ENCODE data around the gene HECW1. TPM values are rescaled to one million over a fixed set of nuclear protein-coding genes. Genes with fewer than 3 reads are reported as not detected.
A peak's percentile ranks its signal among the peaks of the same experiment; 100 is the strongest.

HECW1 gene
- total and polyA plus RNA-seq, 2 of the 8 experiments (the other 6 are each of a cell fraction or from before 2014, with no cell fraction given): 2.9 to 12.7 TPM

GRCh38 chr7:43110791-43111535, 1.5 kb upstream of the HECW1 start:
- Histone ChIP-seq H2BK5ac (ENCODE audit: low read depth, low read length) (no peak overlapping the region), H2BK120ac (replicated peaks; ENCODE audit: low read depth, low read length) (no peak overlapping the region), H2AFZ (ENCODE audit: low read length) (peak overlapping the region; percentile 82; the same call in 1 of the 2 replicates), H2BK20ac (ENCODE audit: low read length) (peak overlapping the region; percentile 88; the same call in 1 of the 2 replicates), H3K79me1 (ENCODE audit: low read depth, low read length) (no peaks in the 10 kb centered on the region), H2BK12ac (ENCODE audit: low read depth, low read length) (peak overlapping the region; percentile 40; the same call in 1 of the 2 replicates), H3K56ac (replicated peaks; ENCODE audit: insufficient read length, low read depth, low read length) (no peak overlapping the region), H3K14ac (ENCODE audit: insufficient read length) (no peak overlapping the region), H3K36me3 (ENCODE audit: control insufficient read depth in 2 of 4, insufficient read depth in 4 of 4, low read length in 3 of 4) (no peaks in the 10 kb centered on the region), H3K23ac (ENCODE audit: insufficient read length) (no peak overlapping the region), H3K4me3 (ENCODE audit: extremely low read depth in 1 of 4, insufficient read depth in 2 of 4, low read depth in 3 of 4, low read length in 4 of 4) (no peak overlapping the region), H4K5ac (ENCODE audit: insufficient read length, low read depth, low read length) (no peak overlapping the region), H3K18ac (ENCODE audit: extremely low read depth, low read length) (peak overlapping the region; percentile 32; the same call in 1 of the 2 replicates), H3K23me2 (ENCODE audit: low read depth, low read length) (peaks cover 14% of the 10 kb centered on the region), H2BK15ac (ENCODE audit: low read length) (no peak overlapping the region), H2AK5ac (ENCODE audit: low read depth, low read length) (no peak overlapping the region), H3K9ac (replicated peaks in 1 of 4; ENCODE audit: extremely low read depth in 1 of 4, low read depth in 3 of 4, low read length in 3 of 4) (no peak overlapping the region), H4K20me1 (replicated peaks in 1 of 2; ENCODE audit: control insufficient read depth in 1 of 2, insufficient read depth in 2 of 2, low read length in 2 of 2) (no peaks in the 10 kb centered on the region), H3K27ac (ENCODE audit: low read depth, low read length) (no peak overlapping the region), H4K8ac (ENCODE audit: extremely low read depth, insufficient read depth, low read length) (no peak overlapping the region), H3K4ac (replicated peaks; ENCODE audit: insufficient read length, low read depth, low read length) (no peak overlapping the region), H3K4me2 (ENCODE audit: insufficient read depth in 1 of 2, low read depth in 2 of 2, low read length in 2 of 2) (no peak overlapping the region; a peak in 1 of 4 replicates), H3K79me2 (ENCODE audit: control insufficient read depth in 1 of 2, insufficient read depth in 2 of 2, low read length in 2 of 2) (peaks cover 0 to 17% of the 10 kb centered on the region in 2 experiments; a peak in 3 of 4 replicates), H4K91ac (replicated peaks; ENCODE audit: insufficient read length, low read length) (no peak overlapping the region), H3K27me3 (replicated peaks in 1 of 4; ENCODE audit: control insufficient read depth in 3 of 4, extremely low read depth in 1 of 4, insufficient read depth in 3 of 4, low read length in 3 of 4) (peaks cover 0 to 7% (median 4%) of the 10 kb centered on the region in 4 experiments; a peak in 2 of 7 replicates), H3K4me1 (replicated peaks in 1 of 4; ENCODE audit: control insufficient read depth in 3 of 4, insufficient read depth in 4 of 4, low read length in 3 of 4) (peaks cover 2 to 17% (median 6%) of the 10 kb centered on the region in 4 experiments; a peak in 6 of 7 replicates), H3K9me3 (ENCODE audit: insufficient read depth in 2 of 2, low read depth in 1 of 2, low read length in 1 of 2) (no peaks in the 10 kb centered on the region)
- ChIA-PET CTCF (ENCODE audit: partially characterized antibody) (interaction anchor here (1.0 to 2.6 kb wide), 4 partner anchors 32 to 151 kb away, joined by 3 to 15 read pairs (median 4); no protein-coding TSS in a partner anchor), POLR2A (ENCODE audit: partially characterized antibody) (interaction anchor here (2.0 kb wide), 1 partner anchor 11 kb away, joined by 5 read pairs; no protein-coding TSS in a partner anchor)
- DNase-seq (ENCODE audit: low read depth in 1 of 2, low spot score in 2 of 2): no peak
- 70% methylated on average over 3 of the region's 3 CpGs; no CpG with 5 or more reads in 1 of the 2 experiments for WGBS, 2 experiments (ENCODE audit: extremely low coverage in 1 of 2, insufficient coverage in 1 of 2, insufficient read length in 1 of 2, insufficient replicate concordance in 2 of 2, low coverage in 1 of 2, low lambda C conversion rate in 2 of 2, missing lambda C conversion rate in 1 of 2)
- no peak for FAIRE-seq
- no peak for TF ChIP-seq SP4 (IDR thresholded peaks at IDR 0.05; ENCODE audit: low read length)
- TF ChIP-seq ASH2L (IDR thresholded peaks at IDR 0.05; ENCODE audit: low read length): no peak
- TF ChIP-seq EP300 (IDR thresholded peaks at IDR 0.05; ENCODE audit: borderline replicate concordance in 1 of 2, low read depth in 2 of 2, low read length in 2 of 2): no peak
- no peak for TF ChIP-seq POU5F1 (IDR thresholded peaks at IDR 0.05; ENCODE audit: low read depth, low read length)
- TF ChIP-seq SUZ12 (IDR thresholded peaks at IDR 0.05; ENCODE audit: low read length): no peak
- no peak for TF ChIP-seq TAF1 (IDR thresholded peaks at IDR 0.05; ENCODE audit: low read depth, low read length)
- no peak for TF ChIP-seq HDAC6 (IDR thresholded peaks at IDR 0.05; ENCODE audit: low read depth, low read length)
- no peak for TF ChIP-seq CHD1 (IDR thresholded peaks at IDR 0.05; ENCODE audit: low read depth, low read length)
- no peak for TF ChIP-seq RNF2 (IDR thresholded peaks at IDR 0.05; ENCODE audit: borderline replicate concordance, low read depth, low read length, missing control alignments, poor library complexity, severe bottlenecking)
- TF ChIP-seq CREB1 (IDR thresholded peaks at IDR 0.05): no peak
- TF ChIP-seq BCL11A (IDR thresholded peaks at IDR 0.05; ENCODE audit: low read depth in 2 of 2, low read length in 2 of 2): no peak

Data from H1 (cell line).